ENCODE measurements around the gene KCNQ1OT1.

- TF ChIP-seq CTCF (IDR thresholded peaks at IDR 0.05), result no peak
- TF ChIP-seq ETV6 (CRISPR knock-in tag; IDR thresholded peaks at IDR 0.05), result no peak
- TF ChIP-seq GABPB1 (CRISPR knock-in tag; IDR thresholded peaks at IDR 0.05), result no peak
- no peak for TF ChIP-seq ZNF232 (CRISPR knock-in tag; IDR thresholded peaks at IDR 0.05)
- no peak for TF ChIP-seq E2F5 (CRISPR knock-in tag; IDR thresholded peaks at IDR 0.05)
These were observed 47.9 kb downstream of the KCNQ1OT1 start for GRCh38 chr11:2651826-2652271.
